ENCODE data around the gene GRIK4. TPM values are rescaled to one million over a fixed set of nuclear protein-coding genes. Genes with fewer than 3 reads are reported as not detected.

The GRIK4 gene
- total RNA-seq, 2 experiments from 2014 or later = 0.06 TPM; not detected in 1

- H4K20me1 ChIP-seq (ENCODE audit: insufficient read depth, low read length) = no peaks in the 10 kb centered on the region
- H3K4me1 ChIP-seq (ENCODE audit: insufficient read depth, low read length, poor library complexity, severe bottlenecking) = no peaks in the 10 kb centered on the region
- no peaks in the 10 kb centered on the region for H3K9me2 ChIP-seq (ENCODE audit: insufficient read depth, low read length)
- H3K79me2 ChIP-seq (ENCODE audit: insufficient read depth, low read depth, low read length) = no peaks in the 10 kb centered on the region
- no peak for DNase-seq (ENCODE audit: low spot score)
- TF ChIP-seq EZH2phosphoT487 (IDR thresholded peaks at IDR 0.05; ENCODE audit: borderline replicate concordance, low read depth, low read length) (no peak), CTCF (conservative IDR thresholded peaks at IDR 0.05; ENCODE audit: low read length) (no peak)
- POLR2A ChIA-PET = no interaction called here
- BruUV-seq (replicated peaks) = no TSS peak
- no peak overlapping the region for H3K4me2 ChIP-seq (ENCODE audit: low read length)
- intact Hi-C loops (cut with micrococcal nuclease; ENCODE audit: unreplicated experiment) = no loop called here
- no peak overlapping the region for H3K4me3 ChIP-seq (ENCODE audit: low read depth, low read length, poor library complexity, severe bottlenecking)
- no peak overlapping the region for H3K27ac ChIP-seq (ENCODE audit: low read depth, low read length, poor library complexity, severe bottlenecking)
- no peaks in the 10 kb centered on the region for H3K9me3 ChIP-seq (ENCODE audit: low read length)
- CTCF ChIA-PET (ENCODE audit: unreplicated experiment) = interaction anchor here (0.7 kb wide), 1 partner anchor 46 kb away, joined by 3 read pairs; no protein-coding TSS in a partner anchor
- H2AFZ ChIP-seq (ENCODE audit: low read length) = no peak overlapping the region
- no peaks in the 10 kb centered on the region for H3K36me3 ChIP-seq (ENCODE audit: insufficient read depth, low read length)
These were observed 372.0 kb downstream of the GRIK4 start for GRCh38 chr11:120883404-120884080.

GRCh38 chr11:120884154-120885020 lies 372.8 kb downstream of the GRIK4 start:
- Histone ChIP-seq H3K9me3 (ENCODE audit: low read length) (no peaks in the 10 kb centered on the region), H4K20me1 (ENCODE audit: insufficient read depth, low read length) (no peaks in the 10 kb centered on the region), H3K9me2 (ENCODE audit: insufficient read depth, low read length) (no peaks in the 10 kb centered on the region), H2AFZ (ENCODE audit: low read length) (no peak overlapping the region), H3K27ac (ENCODE audit: low read depth, low read length, poor library complexity, severe bottlenecking) (no peak overlapping the region), H3K4me3 (ENCODE audit: low read depth, low read length, poor library complexity, severe bottlenecking) (no peak overlapping the region), H3K4me2 (ENCODE audit: low read length) (no peak overlapping the region), H3K79me2 (ENCODE audit: insufficient read depth, low read depth, low read length) (no peaks in the 10 kb centered on the region), H3K36me3 (ENCODE audit: insufficient read depth, low read length) (no peaks in the 10 kb centered on the region), H3K4me1 (ENCODE audit: insufficient read depth, low read length, poor library complexity, severe bottlenecking) (no peaks in the 10 kb centered on the region)
- POLR2A ChIA-PET = no interaction called here
- CTCF ChIA-PET (ENCODE audit: unreplicated experiment) = no interaction called here
- no peak for DNase-seq (ENCODE audit: low spot score)
- no peak for TF ChIP-seq CTCF (conservative IDR thresholded peaks at IDR 0.05; ENCODE audit: low read length)
- no peak for TF ChIP-seq EZH2phosphoT487 (IDR thresholded peaks at IDR 0.05; ENCODE audit: borderline replicate concordance, low read depth, low read length)
- BruUV-seq (replicated peaks) = no TSS peak
- intact Hi-C loops (cut with micrococcal nuclease; ENCODE audit: unreplicated experiment) = no loop called here

Data from OCI-LY7 (cell line).